ENCODE measurements around the gene ENTPD8.
"Not testable (repeated sequence)": the region's sequence is repeated elsewhere in the genome, so short reads cannot be mapped to it uniquely, and the experiment has no call there.

The ENTPD8 gene

GRCh38 chr9:137459152-137459600 lies 18.0 kb upstream of the ENTPD8 start, which contains the start of gene NSMF:
TSS of gene NSMF (minus strand) at chr9:137459334. CDS start at chr9:137459102, 232 bp downstream.
- in situ Hi-C loops (cut with MboI; ENCODE audit: low sequenced_read_pairs), result no loop called here

- in situ Hi-C loops (cut with MboI; ENCODE audit: low sequenced_read_pairs), result no loop called here
These were observed 17.3 kb upstream of the ENTPD8 start for GRCh38 chr9:137458194-137459151.

GRCh38 chr9:137457406-137458193 lies 16.4 kb upstream of the ENTPD8 start:
- in situ Hi-C loops (cut with MboI; ENCODE audit: low sequenced_read_pairs), result no loop called here

GRCh38 chr9:137456864-137457405 lies 15.8 kb upstream of the ENTPD8 start:
- in situ Hi-C loops (cut with MboI; ENCODE audit: low sequenced_read_pairs), result no loop called here

GRCh38 chr9:137456061-137456863 lies 15.1 kb upstream of the ENTPD8 start:
- in situ Hi-C loops (cut with MboI; ENCODE audit: low sequenced_read_pairs), result no loop called here

GRCh38 chr9:137455359-137455991 lies 14.3 kb upstream of the ENTPD8 start:
- in situ Hi-C loops (cut with MboI; ENCODE audit: low sequenced_read_pairs), result no loop called here

GRCh38 chr9:137454597-137455358 lies 13.6 kb upstream of the ENTPD8 start:
- in situ Hi-C loops (cut with MboI; ENCODE audit: low sequenced_read_pairs), result no loop called here

- in situ Hi-C loops (cut with MboI; ENCODE audit: low sequenced_read_pairs), result no loop called here
These were observed 13.0 kb upstream of the ENTPD8 start for GRCh38 chr9:137454145-137454596.

GRCh38 chr9:137453643-137454081 lies 12.5 kb upstream of the ENTPD8 start:
- in situ Hi-C loops (cut with MboI; ENCODE audit: low sequenced_read_pairs), result no loop called here

GRCh38 chr9:137452761-137453642 lies 11.8 kb upstream of the ENTPD8 start:
- in situ Hi-C loops (cut with MboI; ENCODE audit: low sequenced_read_pairs), result no loop called here

- in situ Hi-C loops (cut with MboI; ENCODE audit: low sequenced_read_pairs), result no loop called here
These were observed 11.0 kb upstream of the ENTPD8 start for GRCh38 chr9:137452006-137452760.

GRCh38 chr9:137451264-137452005 lies 10.3 kb upstream of the ENTPD8 start:
- in situ Hi-C loops (cut with MboI; ENCODE audit: low sequenced_read_pairs), result not testable (repeated sequence)

- in situ Hi-C loops (cut with MboI; ENCODE audit: low sequenced_read_pairs), result not testable (repeated sequence)
These were observed 9.5 kb upstream of the ENTPD8 start for GRCh38 chr9:137450539-137451222.

GRCh38 chr9:137449931-137450538 lies 8.9 kb upstream of the ENTPD8 start:
- in situ Hi-C loops (cut with MboI; ENCODE audit: low sequenced_read_pairs), result no loop called here

GRCh38 chr9:137449081-137449844 lies 8.1 kb upstream of the ENTPD8 start:
- in situ Hi-C loops (cut with MboI; ENCODE audit: low sequenced_read_pairs), result no loop called here

Data from HL-60/S4 treated with phorbol 12-myristate 13-acetate at 8.2 ng/mL for 4 days and 3 days (cell line).